K562 (cell line): ENCODE measurements around the gene PLIN5. TPM values are rescaled to one million over a fixed set of nuclear protein-coding genes. Genes with fewer than 3 reads are reported as not detected.
A peak's percentile ranks its signal among the peaks of the same experiment; 100 is the strongest.

Experiments used
- ATAC-seq: fragments of 200-7000 bp; cut with Tn5 transposase; 3 replicates; pipeline ENCODE4 v1.9.1; 2020; ENCODE audit warnings: moderate library complexity
- BruUV-seq: library from RNA; stranded (reverse); fragments of 400-500 nt; replicated peaks from 2 replicates; lab custom pipeline; 2021; lab: Mats Ljungman, UMichigan
- CTCF ChIA-PET: fragments of 300-600 bp; formaldehyde crosslinking; extraction: SDS; loops from one replicate; lab custom pipeline; 2021; ENCODE audit warnings: low intra/inter-chr PET ratio; lab: Yijun Ruan, JAX
- POLR2A ChIA-PET: fragments of 300-600, 350-650 bp; sonication (Branson Sonifier 250); formaldehyde crosslinking; extraction: SDS; loops from one replicate; lab custom pipeline; 2021; ENCODE audit warnings: antibody characterized with exemption, inconsistent platforms; lab: Yijun Ruan, JAX
- DNase-seq, 4 experiments: peaks; one replicate each; pipeline versions ENCODE4 v3.0.0 to v3.0.0-alpha.2; 2011 to 2018; ENCODE audit warnings: low spot score in 3 of 4, mixed read lengths in 3 of 4; ENCODE audit errors: extremely low read depth in 1 of 4
- FAIRE-seq: peaks from 2 replicates; lab custom pipeline; 2011; peaks lifted over from hg19 to GRCh38; lab: Jason Lieb, UNC
- H2AFZ ChIP-seq: 2 replicates; pipeline ENCODE4 v1.6.0; 2011; ENCODE audit warnings: low read depth, low read length, control low read depth, inconsistent platforms
- H3K27ac ChIP-seq: fragments of 200-600 bp; 3 replicates; pipeline ENCODE4 v1.8.0; 2011; ENCODE audit warnings: low read depth, mild to moderate bottlenecking, control low read depth, inconsistent platforms, low read length, moderate library complexity, mixed read lengths; ENCODE audit errors: extremely low read depth
- H3K27me3 ChIP-seq, 2 experiments: fragments of 300-600 bp in 1 of 2; 2 replicates in 1 of 2; 3 replicates in 1 of 2; pipeline versions ENCODE4 v1.6.0 to v1.8.0; 2011; ENCODE audit warnings: inconsistent platforms in 2 of 2, low read length in 2 of 2, mild to moderate bottlenecking in 1 of 2, mixed read lengths in 1 of 2, moderate library complexity in 1 of 2; ENCODE audit not compliant: control insufficient read depth in 2 of 2, insufficient read depth in 2 of 2
- H3K36me3 ChIP-seq: fragments of 300-600 bp; 3 replicates; pipeline ENCODE4 v1.8.0; 2011; ENCODE audit warnings: mild to moderate bottlenecking, low read length, inconsistent platforms; ENCODE audit not compliant: control insufficient read depth, insufficient read depth
- H3K4me1 ChIP-seq, 2 experiments: fragments of 200-600 bp in 1 of 2; replicated peaks in 1 of 2; 2 replicates in 1 of 2; 3 replicates in 1 of 2; pipeline versions ENCODE4 v1.5.1 to v1.8.0; 2011; ENCODE audit warnings: inconsistent platforms in 2 of 2, low read length in 2 of 2, mild to moderate bottlenecking in 1 of 2, mixed read lengths in 1 of 2, moderate library complexity in 1 of 2; ENCODE audit not compliant: control insufficient read depth in 2 of 2, insufficient read depth in 2 of 2
- H3K4me2 ChIP-seq: 2 replicates; pipeline ENCODE4 v1.6.1; 2011; ENCODE audit warnings: low read length, control low read depth, inconsistent platforms, mixed read lengths; ENCODE audit not compliant: insufficient read depth
- H3K4me3 ChIP-seq: fragments of 200-600 bp; sonication (generic), shearing (Covaris generic); 2 replicates; pipeline ENCODE4 v1.5.1; 2016; ENCODE audit warnings: control low read depth, inconsistent platforms
- H3K79me2 ChIP-seq: fragments of 200-600 bp; 3 replicates; pipeline ENCODE4 v1.8.0; 2011; ENCODE audit warnings: low read length, inconsistent platforms; ENCODE audit not compliant: control insufficient read depth, insufficient read depth
- H3K9ac ChIP-seq, 2 experiments: 2 replicates each; pipeline versions ENCODE4 v1.6.0 to v1.6.1; 2011; ENCODE audit warnings: low read depth in 2 of 2, low read length in 2 of 2, control low read depth in 1 of 2, inconsistent platforms in 1 of 2, mild to moderate bottlenecking in 1 of 2, mixed read lengths in 1 of 2; ENCODE audit not compliant: insufficient read depth in 1 of 2
- H3K9me1 ChIP-seq: one replicate; pipeline ENCODE4 v1.6.0; 2011; ENCODE audit warnings: inconsistent platforms, mild to moderate bottlenecking, low read length, moderate library complexity; ENCODE audit not compliant: control insufficient read depth, insufficient read depth
- H3K9me3 ChIP-seq: replicated peaks from 2 replicates; pipeline ENCODE4 v1.5.1; 2011; ENCODE audit warnings: low read depth, low read length, inconsistent platforms; ENCODE audit not compliant: control insufficient read depth, insufficient read depth
- H4K20me1 ChIP-seq: replicated peaks from 2 replicates; pipeline ENCODE4 v1.6.1; 2011; ENCODE audit warnings: low read length, inconsistent platforms, mixed read lengths; ENCODE audit not compliant: control insufficient read depth, insufficient read depth
- ADNP ChIP-seq: fragments of 200-800 bp; sonication (Bioruptor generic); IDR thresholded peaks from 2 replicates; pipeline ENCODE4 v1.6.1; 2016; ENCODE audit warnings: missing genetic modification characterization, missing compliant biosample characterization
- BCOR ChIP-seq: fragments of 450-650 bp; IDR thresholded peaks from 2 replicates; pipeline ENCODE4 v1.6.1; 2016
- KDM1A ChIP-seq, 2 experiments: fragments of 450-650 bp; IDR thresholded peaks; 2 replicates each; pipeline ENCODE4 v1.6.1; 2016; ENCODE audit warnings: mild to moderate bottlenecking in 2 of 2
- NUFIP1 ChIP-seq: fragments of 450-650 bp; IDR thresholded peaks from 2 replicates; pipeline ENCODE4 v1.6.1; 2018; ENCODE audit not compliant: partially characterized antibody
- RBM25 ChIP-seq: fragments of 200-400 bp; formaldehyde crosslinking; IDR thresholded peaks from 2 replicates; pipeline ENCODE4 v1.6.1; 2018; ENCODE audit warnings: low read length, low read depth, moderate library complexity; ENCODE audit not compliant: severe bottlenecking
- RCOR1 ChIP-seq, 2 experiments: IDR thresholded peaks; 2 replicates each; pipeline ENCODE4 v1.6.1; 2012; ENCODE audit warnings: low read depth in 2 of 2, low read length in 2 of 2, borderline replicate concordance in 1 of 2, improper control_type of control experiment in 1 of 2
- SMARCA5 ChIP-seq: fragments of 450-650 bp; IDR thresholded peaks from 2 replicates; pipeline ENCODE4 v1.6.1; 2016
- ZNF589 ChIP-seq: fragments of 200-800 bp; sonication (Bioruptor generic); IDR thresholded peaks from 2 replicates; pipeline ENCODE4 v1.6.1; 2016; ENCODE audit warnings: low read depth, missing genetic modification characterization, missing compliant biosample characterization
- WGBS: fragments of 100-300 bp; shearing (Covaris generic); methylation state at CpG from one replicate; pipeline ENCODE4 v1.1.6; 2016; ENCODE audit warnings: low coverage, mixed read lengths; ENCODE audit not compliant: insufficient coverage; ENCODE audit errors: missing lambda C conversion rate; 5-methylcytosine and 5-hydroxymethylcytosine counted together
- in situ Hi-C: fragments of 300-500 bp; cut with MboI; formaldehyde crosslinking; loops from 4 replicates; pipeline ENCODE4 v1.15.0; 2018; ENCODE audit warnings: inconsistent platforms, mixed read lengths
- intact Hi-C: fragments of 100-400 bp; cut with micrococcal nuclease; formaldehyde crosslinking; loops from 2 replicates; pipeline ENCODE4 v1.14.2; 2022
- polyA plus RNA-seq, 8 experiments: library from polyadenylated mRNA; depleted of rRNA in 4 of 8; stranded (reverse) in 5 of 8; unstranded in 3 of 8; fragments of >200 nt; fragmentation: Nextera tagmentation in 2 of 8; fragmentation: Illumina TruSeq in 1 of 8; extraction: Ambion mirVana in 2 of 8; extraction: Trizol in 1 of 8; gene quantifications; 2 replicates each; pipeline versions ENCODE4 v1.2.1 to v1.2.3, GENCODE V29; 2011 to 2014; ENCODE audit warnings: inconsistent platforms in 1 of 8, missing spikeins in 1 of 8
- total RNA-seq, 7 experiments: library from RNA; depleted of rRNA in 6 of 7; stranded (reverse); fragments of >200 nt in 6 of 7; fragmentation: Illumina TruSeq in 2 of 7; extraction: Trizol in 2 of 7; gene quantifications; 2 replicates each; pipeline versions ENCODE4 v1.2.1 to v1.2.3, GENCODE V29; 2011 to 2021; ENCODE audit warnings: low replicate concordance in 1 of 7

PLIN5 gene
- total and polyA plus RNA-seq, 9 of the 15 experiments (the other 6 are each of a cell fraction or from before 2014, with no cell fraction given) = 0.04 to 1.3 (median 0.50) TPM

DNA sequence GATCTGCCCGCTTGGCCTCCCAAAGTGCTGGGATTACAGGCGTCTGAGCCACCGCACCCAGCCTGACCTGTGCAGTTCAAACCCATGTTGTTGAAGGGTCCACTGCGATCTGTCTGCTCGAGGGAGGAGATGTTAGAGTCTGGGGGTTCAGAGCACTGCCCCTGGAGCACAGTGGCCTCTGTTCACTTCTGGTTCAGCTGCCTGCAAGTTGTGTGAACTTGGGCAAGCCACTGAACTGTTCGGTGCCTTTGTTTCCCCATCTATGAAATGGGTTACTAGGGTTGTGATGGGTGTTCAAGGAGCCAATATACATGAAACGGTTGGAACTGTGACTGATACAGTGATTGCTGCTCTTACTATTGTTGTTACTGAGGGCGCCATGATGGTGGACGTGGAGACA is 1.7 kb downstream of the PLIN5 start:
- in situ Hi-C loops (no loop called here), intact Hi-C loops (no loop called here)
- 36% methylated on average over 9 of the region's 9 CpGs for WGBS
- Histone ChIP-seq H4K20me1 (no peaks in the 10 kb centered on the region), H3K4me2 (no peak overlapping the region), H2AFZ (no peak overlapping the region), H3K9me1 (no peaks in the 10 kb centered on the region), H3K27me3 (peaks cover 0 to 6% of the 10 kb centered on the region in 2 experiments; a peak in 3 of 5 replicates), H3K4me3 (no peak overlapping the region), H3K27ac (no peak overlapping the region), H3K4me1 (peaks cover 0 to 40% of the 10 kb centered on the region in 2 experiments; a peak in 3 of 5 replicates), H3K36me3 (peaks cover 6% of the 10 kb centered on the region; the same call in 1 of the 3 replicates), H3K79me2 (peaks cover 5% of the 10 kb centered on the region; the same call in 1 of the 3 replicates), H3K9me3 (no peaks in the 10 kb centered on the region), H3K9ac (peak overlapping the region in 1 of 2 experiments; percentile 48; a peak in 1 of 4 replicates)
- POLR2A ChIA-PET = no interaction called here
- TF ChIP-seq KDM1A (IDR thresholded peaks at IDR 0.05) = peak in 1 of 2 experiments; percentile 48; a peak in 2 of 4 replicates
- peak in 1 of 2 experiments; percentile 5; a peak in 1 of 4 replicates for TF ChIP-seq RCOR1 (IDR thresholded peaks at IDR 0.05; ENCODE audit: borderline replicate concordance in 1 of 2, low read depth in 2 of 2, low read length in 2 of 2)
- peak; percentile 79 for TF ChIP-seq RBM25
- peak; percentile 80 for TF ChIP-seq BCOR
- TF ChIP-seq ADNP (tag) = peak; percentile 13
- TF ChIP-seq ZNF589 (CRISPR knock-in tag) = no peak
- TF ChIP-seq NUFIP1 = no peak
- TF ChIP-seq SMARCA5 = peak; percentile 52; the same call in 1 of the 2 replicates
- CTCF ChIA-PET = no interaction called here
- no TSS peak for BruUV-seq
- no peak for ATAC-seq
- FAIRE-seq = no peak
- no peak for DNase-seq
